ENCODE data around the gene DPP7.

- no peak for TF ChIP-seq YY1 (IDR thresholded peaks at IDR 0.05; ENCODE audit: insufficient read depth, insufficient read length)
- TF ChIP-seq SUZ12 (IDR thresholded peaks at IDR 0.05; ENCODE audit: extremely low read depth, insufficient read depth, insufficient read length) = no peak
- TF ChIP-seq ZNF274 (IDR thresholded peaks at IDR 0.05; ENCODE audit: low read depth, low read length) = no peak
Measured at GRCh38 chr9:137116728-137117127, 2.2 kb upstream of the DPP7 start.
